A549 (cell line): Measurements from ENCODE around the gene FBP1. TPM values are rescaled to one million over a fixed set of nuclear protein-coding genes. Genes with fewer than 3 reads are reported as not detected.

Source experiments
- ATAC-seq, 2 experiments: fragments of 200-7000 bp in 1 of 2; fragments of >200 bp in 1 of 2; cut with Nextera tagmentation in 1 of 2; cut with Tn5 transposase in 1 of 2; 3 replicates each; pipeline versions ENCODE4 v1.8.0 to v1.9.1; 2018 to 2020; ENCODE audit warnings: mild to moderate bottlenecking in 1 of 2, moderate library complexity in 1 of 2
- CTCF ChIA-PET: fragments of 300-600 bp; sonication (Branson Sonifier 250); formaldehyde crosslinking; extraction: SDS; loops from one replicate; lab custom pipeline; 2021; ENCODE audit warnings: antibody characterized with exemption, inconsistent platforms; lab: Yijun Ruan, JAX
- POLR2A ChIA-PET: fragments of 350-600 bp; formaldehyde crosslinking; extraction: SDS; loops from one replicate; lab custom pipeline; 2021; ENCODE audit warnings: antibody characterized with exemption, inconsistent platforms; lab: Yijun Ruan, JAX
- DNase-seq, 2 experiments: peaks; one replicate each; pipeline versions ENCODE4 v3.0.0 to v3.0.0-alpha.2; 2011 to 2016; ENCODE audit warnings: low read depth in 1 of 2, low spot score in 1 of 2
- FAIRE-seq: peaks from 2 replicates; lab custom pipeline; 2011; peaks lifted over from hg19 to GRCh38; lab: Jason Lieb, UNC
- H3K27ac ChIP-seq, 2 experiments: fragments of >200 bp; sonication (Bioruptor Twin); formaldehyde crosslinking; 3 replicates each; pipeline ENCODE4 v1.5.1; 2016 to 2017
- H3K4me1 ChIP-seq: fragments of >200 bp; sonication (Bioruptor Twin); formaldehyde crosslinking; 3 replicates; pipeline ENCODE4 v1.6.1; 2016
- H3K4me2 ChIP-seq: fragments of >200 bp; sonication (Bioruptor Twin); formaldehyde crosslinking; 3 replicates; pipeline ENCODE4 v1.6.1; 2016
- H3K4me3 ChIP-seq: fragments of >200 bp; sonication (Bioruptor Twin); formaldehyde crosslinking; 3 replicates; pipeline ENCODE4 v1.5.1; 2016
- H3K9me3 ChIP-seq: fragments of >200 bp; sonication (Bioruptor Twin); formaldehyde crosslinking; 3 replicates; pipeline ENCODE4 v1.6.1; 2016
- BHLHE40 ChIP-seq: IDR thresholded peaks from 2 replicates; pipeline ENCODE4 v1.6.1; 2012; ENCODE audit warnings: low read depth, low read length, inconsistent platforms
- CBX2 ChIP-seq: fragments of 200-600 bp; sonication (generic); IDR thresholded peaks from 2 replicates; pipeline ENCODE4 v1.6.1; 2016; ENCODE audit warnings: low read depth, mild to moderate bottlenecking, borderline replicate concordance
- CBX8 ChIP-seq: fragments of 200-600 bp; sonication (generic); IDR thresholded peaks from 2 replicates; pipeline ENCODE4 v1.6.1; 2016
- CEBPB ChIP-seq, 2 experiments: fragments of >200 bp in 1 of 2; sonication (Bioruptor Twin) in 1 of 2; formaldehyde crosslinking in 1 of 2; IDR thresholded peaks; 2 replicates each; pipeline ENCODE4 v1.6.1; 2012 to 2016
- CHD2 ChIP-seq: fragments of 150-350 bp; IDR thresholded peaks from 2 replicates; pipeline ENCODE4 v1.6.1; 2014; ENCODE audit warnings: low read length; ENCODE audit not compliant: partially characterized antibody
- CHD4 ChIP-seq: fragments of 200-600 bp; sonication (generic); IDR thresholded peaks from 2 replicates; pipeline ENCODE4 v1.6.1; 2016; ENCODE audit warnings: antibody characterized with exemption, mild to moderate bottlenecking, borderline replicate concordance
- FOSB ChIP-seq: fragments of 250-450 bp; sonication (Bioruptor Pico); IDR thresholded peaks from 2 replicates; pipeline ENCODE4 v1.5.0; 2020; ENCODE audit warnings: mild to moderate bottlenecking, moderate library complexity
- FOSL2 ChIP-seq, 2 experiments: fragments of 450-650 bp in 1 of 2; fragments of >200 bp in 1 of 2; sonication (Bioruptor Twin) in 1 of 2; formaldehyde crosslinking; IDR thresholded peaks; 2 replicates each; pipeline versions ENCODE4 v1.5.0 to v1.6.1; 2016 to 2020; ENCODE audit warnings: mild to moderate bottlenecking in 1 of 2, moderate library complexity in 1 of 2
- FOXS1 ChIP-seq: fragments of 250-450 bp; sonication (Bioruptor Pico); IDR thresholded peaks from 2 replicates; pipeline ENCODE4 v1.5.0; 2020; ENCODE audit warnings: mild to moderate bottlenecking, moderate library complexity
- GATA3 ChIP-seq: IDR thresholded peaks from 2 replicates; pipeline ENCODE4 v1.6.1; 2012; ENCODE audit warnings: borderline replicate concordance
- HDAC2 ChIP-seq: fragments of 200-600 bp; sonication (generic); IDR thresholded peaks from 2 replicates; pipeline ENCODE4 v1.6.1; 2016
- HES2 ChIP-seq: fragments of >200 bp; sonication (Bioruptor Twin); formaldehyde crosslinking; IDR thresholded peaks from 2 replicates; pipeline ENCODE4 v1.6.1; 2016
- HMGXB4 ChIP-seq: fragments of 250-450 bp; sonication (Bioruptor Pico); IDR thresholded peaks from 2 replicates; pipeline ENCODE4 v1.5.0; 2021; ENCODE audit warnings: mild to moderate bottlenecking, moderate library complexity, borderline replicate concordance
- HOXA7 ChIP-seq: fragments of 250-450 bp; sonication (Bioruptor Pico); IDR thresholded peaks from 2 replicates; pipeline ENCODE4 v1.5.0; 2020; ENCODE audit warnings: mild to moderate bottlenecking, moderate library complexity
- HOXB13 ChIP-seq: fragments of 250-450 bp; sonication (Bioruptor Pico); IDR thresholded peaks from 2 replicates; pipeline ENCODE4 v1.5.0; 2020; ENCODE audit warnings: low read depth, mild to moderate bottlenecking, moderate library complexity
- JUNB ChIP-seq: fragments of >200 bp; sonication (Bioruptor Twin); formaldehyde crosslinking; IDR thresholded peaks from 2 replicates; pipeline ENCODE4 v1.6.1; 2016
- KDM1A ChIP-seq: fragments of 200-600 bp; sonication (generic); IDR thresholded peaks from 2 replicates; pipeline ENCODE4 v1.6.1; 2016; ENCODE audit warnings: low read depth, mild to moderate bottlenecking
- MYC ChIP-seq: IDR thresholded peaks from 2 replicates; pipeline ENCODE4 v1.6.1; 2012; ENCODE audit warnings: mild to moderate bottlenecking, inconsistent platforms, low read length, improper control_type of control experiment, borderline replicate concordance
- PHF8 ChIP-seq: fragments of 200-600 bp; sonication (generic); IDR thresholded peaks from 2 replicates; pipeline ENCODE4 v1.6.1; 2016; ENCODE audit warnings: low read depth, mild to moderate bottlenecking, antibody characterized with exemption, moderate library complexity, borderline replicate concordance
- POLR2A ChIP-seq: IDR thresholded peaks from 2 replicates; pipeline ENCODE4 v1.6.1; 2012; ENCODE audit warnings: mild to moderate bottlenecking, low read length
- RAD21 ChIP-seq, 2 experiments: fragments of >200 bp in 1 of 2; sonication (Bioruptor Twin) in 1 of 2; formaldehyde crosslinking in 1 of 2; IDR thresholded peaks in 1 of 2; conservative IDR thresholded peaks in 1 of 2; 2 replicates in 1 of 2; 3 replicates in 1 of 2; pipeline ENCODE4 v1.6.1; 2012 to 2018; ENCODE audit warnings: inconsistent platforms in 1 of 2
- RFX5 ChIP-seq: fragments of 450-650 bp; IDR thresholded peaks from 2 replicates; pipeline ENCODE4 v1.7.1; 2014; ENCODE audit warnings: antibody characterized with exemption, mild to moderate bottlenecking, moderate library complexity
- SMC3 ChIP-seq: fragments of >200 bp; sonication (Bioruptor Twin); formaldehyde crosslinking; IDR thresholded peaks from 3 replicates; pipeline ENCODE4 v1.6.1; 2018; ENCODE audit warnings: inconsistent platforms
- TFCP2L1 ChIP-seq: fragments of 250-450 bp; sonication (Bioruptor Pico); IDR thresholded peaks from 2 replicates; pipeline ENCODE4 v1.5.0; 2021; ENCODE audit warnings: mild to moderate bottlenecking
- ZSCAN20 ChIP-seq: fragments of 250-450 bp; sonication (Bioruptor Pico); IDR thresholded peaks from 2 replicates; pipeline ENCODE4 v1.8.0; 2022; ENCODE audit warnings: mild to moderate bottlenecking, moderate library complexity
- WGBS: methylation state at CpG from one replicate; pipeline ENCODE4 v1.1.6; 2017; ENCODE audit errors: missing lambda C conversion rate; 5-methylcytosine and 5-hydroxymethylcytosine counted together
- polyA plus RNA-seq, 4 experiments: library from polyadenylated mRNA; depleted of rRNA in 3 of 4; stranded (reverse); fragments of >200 nt; fragmentation: RNase III in 1 of 4; extraction: RNeasy Plus Mini Kit Qiagen cat#74134 plus additional on column Dnase treatment in 1 of 4; gene quantifications; 2 replicates in 3 of 4; 3 replicates in 1 of 4; pipeline ENCODE4 v1.2.3, GENCODE V29; 2011 to 2017

FBP1 gene
- polyA plus RNA-seq, 2 of the 4 experiments (the other 2 are of a cell fraction): not detected

GRCh38 chr9:94638335-94639060 lies 820 bp downstream of the FBP1 start (continued):
- TF ChIP-seq HMGXB4 (CRISPR knock-in tag): no peak
- TF ChIP-seq, all 56 proteins: peak for 0

GRCh38 chr9:94632737-94633136 lies 6.6 kb downstream of the FBP1 start:
- no peak overlapping the region for H3K4me2 ChIP-seq
- H3K4me3 ChIP-seq: no peak overlapping the region
- H3K9me3 ChIP-seq: no peaks in the 10 kb centered on the region
- ATAC-seq (no peak), DNase-seq (no peak), FAIRE-seq (no peak)
- no peak overlapping the region for H3K27ac ChIP-seq
- TF ChIP-seq POLR2A (no peak), FOSL2 (IDR thresholded peaks at IDR 0.05) (no peak), FOSL2 (CRISPR knock-in tag; IDR thresholded peaks at IDR 0.05) (no peak), CBX2 (no peak), SMC3 (no peak), GATA3 (no peak), HES2 (no peak), MYC (no peak), KDM1A (no peak), PHF8 (no peak), CBX8 (no peak), CHD4 (no peak), JUNB (no peak), HOXA7 (CRISPR knock-in tag) (no peak), TFCP2L1 (CRISPR knock-in tag) (no peak), RAD21 (conservative IDR thresholded peaks at IDR 0.05 in 1 of 2, IDR thresholded peaks at IDR 0.05 in 1 of 2) (no peak)
- ChIA-PET POLR2A (no interaction called here), CTCF (interaction anchor here (0.8 to 1.7 kb wide), 4 partner anchors 11 to 49 kb away, joined by 3 to 4 read pairs (median 4); no protein-coding TSS in a partner anchor)
- H3K4me1 ChIP-seq: peaks cover 10% of the 10 kb centered on the region; the same call in 2 of the 3 replicates
- 40% methylated on average over 5 of the region's 5 CpGs for WGBS

- FAIRE-seq (no peak), ATAC-seq (no peak), DNase-seq (no peak)
- H3K4me1 ChIP-seq: peaks cover 10% of the 10 kb centered on the region; the same call in 2 of the 3 replicates
- ChIA-PET CTCF (interaction anchor here (0.6 to 1.4 kb wide), 4 partner anchors 8 to 593 kb away, joined by 3 to 4 read pairs (median 4); no protein-coding TSS in a partner anchor), POLR2A (no interaction called here)
- no peak overlapping the region for H3K27ac ChIP-seq
- TF ChIP-seq BHLHE40: no peak
- no peak for TF ChIP-seq FOXS1 (CRISPR knock-in tag)
- no peak for TF ChIP-seq HOXB13 (CRISPR knock-in tag)
- no peak for TF ChIP-seq RFX5
- TF ChIP-seq CEBPB (IDR thresholded peaks at IDR 0.05): no peak
- TF ChIP-seq CBX8: no peak
- no peak for TF ChIP-seq TFCP2L1 (CRISPR knock-in tag)
- no peak for TF ChIP-seq JUNB
- TF ChIP-seq PHF8: no peak
- TF ChIP-seq HDAC2: no peak
- no peak for TF ChIP-seq ZSCAN20 (CRISPR knock-in tag)
- no peak for TF ChIP-seq CHD2
- TF ChIP-seq CHD4: no peak
- no peak for TF ChIP-seq FOSB (CRISPR knock-in tag)
- no peak for TF ChIP-seq KDM1A
- no peak overlapping the region for H3K4me3 ChIP-seq
- no peaks in the 10 kb centered on the region for H3K9me3 ChIP-seq
- H3K4me2 ChIP-seq: no peak overlapping the region
- 69% methylated on average over 8 of the region's 8 CpGs for WGBS
Observed at GRCh38 chr9:94631599-94631998, 7.7 kb downstream of the FBP1 start.
